ENCODE data around the gene SS18.
A peak's percentile ranks its signal among the peaks of the same experiment; 100 is the strongest.

SS18 gene

GRCh38 chr18:26103579-26103978 lies 13.2 kb upstream of the SS18 start:
- TF ChIP-seq EZH2phosphoT487 (IDR thresholded peaks at IDR 0.05; ENCODE audit: borderline replicate concordance), result no peak
- peak; percentile 77 for TF ChIP-seq CTCF (conservative IDR thresholded peaks at IDR 0.05; ENCODE audit: low read length)
- Histone ChIP-seq H3K9me2 (replicated peaks; ENCODE audit: low read depth, low read length) (no peaks in the 10 kb centered on the region), H2AFZ (ENCODE audit: low read length) (no peak overlapping the region)

GRCh38 chr18:26097563-26097962 lies 7.2 kb upstream of the SS18 start:
- H4K20me1 ChIP-seq (ENCODE audit: insufficient read depth, low read length, poor library complexity, severe bottlenecking), result no peaks in the 10 kb centered on the region
- TF ChIP-seq EZH2phosphoT487 (IDR thresholded peaks at IDR 0.05; ENCODE audit: borderline replicate concordance) (no peak), CTCF (conservative IDR thresholded peaks at IDR 0.05; ENCODE audit: low read length) (no peak)
- H3K27me3 ChIP-seq (ENCODE audit: insufficient read depth, low read length, poor library complexity, severe bottlenecking), result no peaks in the 10 kb centered on the region
- no peak overlapping the region for H3K9ac ChIP-seq (ENCODE audit: low read depth, low read length, poor library complexity, severe bottlenecking)
- peak overlapping the region; percentile 61; the same call in 1 of the 2 replicates for H2AFZ ChIP-seq (ENCODE audit: low read length)
- H3K79me2 ChIP-seq (ENCODE audit: insufficient read depth, low read length), result no peaks in the 10 kb centered on the region
- no peaks in the 10 kb centered on the region for H3K9me2 ChIP-seq (replicated peaks; ENCODE audit: low read depth, low read length)
- peaks cover under 1% of the 10 kb centered on the region for H3K4me1 ChIP-seq (ENCODE audit: insufficient read depth, low read length, poor library complexity, severe bottlenecking)
- H3K4me3 ChIP-seq (ENCODE audit: low read length, poor library complexity, severe bottlenecking), result no peak overlapping the region
- no peak overlapping the region for H3K4me2 ChIP-seq (ENCODE audit: low read depth, low read length, poor library complexity, severe bottlenecking)
- no peaks in the 10 kb centered on the region for H3K36me3 ChIP-seq (ENCODE audit: insufficient read depth, low read length)
- H3F3A ChIP-seq (ENCODE audit: low read depth), result no peaks in the 10 kb centered on the region
- H3K9me3 ChIP-seq (ENCODE audit: insufficient read depth, low read depth, low read length), result no peaks in the 10 kb centered on the region

More at GRCh38 chr18:26103579-26103978, 13.2 kb upstream of the SS18 start:
- Histone ChIP-seq H3K79me2 (ENCODE audit: insufficient read depth, low read length) (no peaks in the 10 kb centered on the region), H3K9ac (ENCODE audit: low read depth, low read length, poor library complexity, severe bottlenecking) (no peak overlapping the region), H3K4me3 (ENCODE audit: low read length, poor library complexity, severe bottlenecking) (no peak overlapping the region), H3K4me2 (ENCODE audit: low read depth, low read length, poor library complexity, severe bottlenecking) (no peak overlapping the region), H3F3A (ENCODE audit: low read depth) (no peaks in the 10 kb centered on the region), H3K4me1 (ENCODE audit: insufficient read depth, low read length, poor library complexity, severe bottlenecking) (no peaks in the 10 kb centered on the region), H3K36me3 (ENCODE audit: insufficient read depth, low read length) (no peaks in the 10 kb centered on the region), H3K27me3 (ENCODE audit: insufficient read depth, low read length, poor library complexity, severe bottlenecking) (no peaks in the 10 kb centered on the region), H3K9me3 (ENCODE audit: insufficient read depth, low read depth, low read length) (no peaks in the 10 kb centered on the region), H4K20me1 (ENCODE audit: insufficient read depth, low read length, poor library complexity, severe bottlenecking) (no peaks in the 10 kb centered on the region)

- peak overlapping the region; percentile 61; the same call in 1 of the 2 replicates for H2AFZ ChIP-seq (ENCODE audit: low read length)
- H3K27me3 ChIP-seq (ENCODE audit: insufficient read depth, low read length, poor library complexity, severe bottlenecking), result no peaks in the 10 kb centered on the region
- TF ChIP-seq CTCF (conservative IDR thresholded peaks at IDR 0.05; ENCODE audit: low read length), result no peak
- TF ChIP-seq EZH2phosphoT487 (IDR thresholded peaks at IDR 0.05; ENCODE audit: borderline replicate concordance), result no peak
- no peaks in the 10 kb centered on the region for H3K36me3 ChIP-seq (ENCODE audit: insufficient read depth, low read length)
- H3K79me2 ChIP-seq (ENCODE audit: insufficient read depth, low read length), result no peaks in the 10 kb centered on the region
- H4K20me1 ChIP-seq (ENCODE audit: insufficient read depth, low read length, poor library complexity, severe bottlenecking), result no peaks in the 10 kb centered on the region
- no peak overlapping the region for H3K4me2 ChIP-seq (ENCODE audit: low read depth, low read length, poor library complexity, severe bottlenecking)
- no peaks in the 10 kb centered on the region for H3K9me3 ChIP-seq (ENCODE audit: insufficient read depth, low read depth, low read length)
- H3K9ac ChIP-seq (ENCODE audit: low read depth, low read length, poor library complexity, severe bottlenecking), result no peak overlapping the region
- H3K4me1 ChIP-seq (ENCODE audit: insufficient read depth, low read length, poor library complexity, severe bottlenecking), result peaks cover 8% of the 10 kb centered on the region
- H3F3A ChIP-seq (ENCODE audit: low read depth), result no peaks in the 10 kb centered on the region
- H3K4me3 ChIP-seq (ENCODE audit: low read length, poor library complexity, severe bottlenecking), result no peak overlapping the region
- H3K9me2 ChIP-seq (replicated peaks; ENCODE audit: low read depth, low read length), result no peaks in the 10 kb centered on the region
Measured at GRCh38 chr18:26096852-26097251, 6.4 kb upstream of the SS18 start.

All from Loucy (cell line).